H1 (cell line): ENCODE results near the gene ARHGAP32. TPM values are rescaled to one million over a fixed set of nuclear protein-coding genes. Genes with fewer than 3 reads are reported as not detected.

Source experiments
- CREB1 ChIP-seq: IDR thresholded peaks from 2 replicates; pipeline ENCODE4 v1.6.1; 2012; ENCODE audit warnings: inconsistent platforms
- NANOG ChIP-seq: IDR thresholded peaks from 2 replicates; pipeline ENCODE4 v1.6.1; 2011; ENCODE audit warnings: low read length, low read depth, mild to moderate bottlenecking, inconsistent platforms; ENCODE audit not compliant: insufficient read depth, poor library complexity, severe bottlenecking
- POLR2AphosphoS5 ChIP-seq: IDR thresholded peaks from 2 replicates; pipeline ENCODE4 v1.6.1; 2011; ENCODE audit warnings: low read depth, low read length
- SAP30 ChIP-seq: fragments of 300-600 bp; sonication (generic); IDR thresholded peaks from 2 replicates; pipeline ENCODE4 v1.7.1; 2012; ENCODE audit warnings: low read length, moderate library complexity, mild to moderate bottlenecking, inconsistent platforms; ENCODE audit not compliant: insufficient read depth, insufficient replicate concordance
- SP1 ChIP-seq: IDR thresholded peaks from 2 replicates; pipeline ENCODE4 v1.6.1; 2011; ENCODE audit warnings: low read depth, low read length
- TAF7 ChIP-seq: optimal IDR thresholded peaks from 2 replicates; pipeline ENCODE3; 2011; ENCODE audit warnings: low read depth, mild to moderate bottlenecking, inconsistent platforms, low read length, moderate library complexity, borderline replicate concordance
- TCF12 ChIP-seq: IDR thresholded peaks from 2 replicates; pipeline ENCODE4 v1.6.1; 2011; ENCODE audit warnings: low read depth, mild to moderate bottlenecking, low read length
- polyA plus RNA-seq, 7 experiments: library from polyadenylated mRNA; depleted of rRNA in 3 of 7; stranded (reverse) in 5 of 7; unstranded in 2 of 7; fragments of >200 nt in 5 of 7; fragments of 200-250 nt in 2 of 7; gene quantifications; 1 replicate in 5 of 7; 2 replicates in 1 of 7; 4 replicates in 1 of 7; pipeline versions ENCODE4 v1.2.1 to v1.2.3, GENCODE V29; 2011 to 2013; ENCODE audit warnings: missing spikeins in 2 of 7, mixed read lengths in 2 of 7
- total RNA-seq: library from RNA; stranded (reverse); fragmentation: NEBNext Ultra II Directional; extraction: Animal tissue kit (Norgen Biotek cat#: 25700); gene quantifications from 2 replicates; pipeline ENCODE4 v1.2.1, GENCODE V29; 2021
- TF ChIP-seq, protein P1 (sequence below): IDR thresholded peaks from 2 replicates; pipeline ENCODE4 v1.6.1; 2011; ENCODE audit warnings: low read length, improper control_type of control experiment

ARHGAP32 gene
- total and polyA plus RNA-seq, 2 of the 8 experiments (the other 6 are each of a cell fraction or from before 2014, with no cell fraction given) = 13.7 to 30.0 TPM

DNA sequence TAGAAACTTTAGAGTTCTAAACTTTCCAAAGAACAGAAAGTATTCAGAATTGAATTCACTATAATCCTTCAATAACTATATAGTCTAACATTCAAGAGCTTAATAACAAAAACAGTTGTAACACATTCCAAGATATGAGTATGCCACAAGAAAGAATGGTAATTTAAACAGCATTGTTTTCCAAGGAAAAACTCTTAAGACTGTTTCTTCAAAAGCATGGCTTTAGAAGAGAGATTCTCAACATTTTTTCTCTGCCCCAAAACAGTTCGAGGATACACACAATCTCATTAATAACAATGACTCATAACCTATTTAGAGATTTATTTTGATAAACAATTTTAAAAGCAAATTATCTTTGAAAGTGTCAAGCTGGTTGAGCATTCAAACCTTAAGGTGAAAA, 16.7 kb upstream of the ARHGAP32 start (continued):
- TF ChIP-seq, protein P1, sequence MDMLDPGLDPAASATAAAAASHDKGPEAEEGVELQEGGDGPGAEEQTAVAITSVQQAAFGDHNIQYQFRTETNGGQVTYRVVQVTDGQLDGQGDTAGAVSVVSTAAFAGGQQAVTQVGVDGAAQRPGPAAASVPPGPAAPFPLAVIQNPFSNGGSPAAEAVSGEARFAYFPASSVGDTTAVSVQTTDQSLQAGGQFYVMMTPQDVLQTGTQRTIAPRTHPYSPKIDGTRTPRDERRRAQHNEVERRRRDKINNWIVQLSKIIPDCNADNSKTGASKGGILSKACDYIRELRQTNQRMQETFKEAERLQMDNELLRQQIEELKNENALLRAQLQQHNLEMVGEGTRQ = no peak
- TF ChIP-seq POLR2AphosphoS5 = no peak
- no peak for TF ChIP-seq SP1
- no peak for TF ChIP-seq NANOG
- TF ChIP-seq TCF12 = no peak
- TF ChIP-seq TAF7 = no peak
- no peak for TF ChIP-seq SAP30
- no peak for TF ChIP-seq CREB1
